ENCODE measurements around the gene GRB10.

The GRB10 gene

DNA sequence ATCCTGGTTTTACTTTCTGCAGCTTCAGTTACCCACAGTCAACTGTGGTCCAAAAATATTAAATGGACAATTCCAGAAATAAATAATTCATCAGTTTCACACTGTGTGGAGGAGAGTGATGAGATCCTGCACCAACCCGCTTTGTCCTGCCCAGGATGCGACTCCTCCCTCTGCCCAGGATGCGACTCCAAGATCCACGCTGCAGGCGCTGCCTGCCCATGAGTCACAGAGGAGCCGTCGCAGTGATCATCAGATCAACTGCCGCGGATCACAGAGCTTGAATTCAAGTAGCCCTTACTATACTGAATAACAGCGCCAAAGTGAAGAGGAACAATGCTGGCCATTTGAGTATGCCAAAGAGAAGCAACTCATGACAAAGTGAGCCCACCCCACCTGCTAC, 61.5 kb downstream of the GRB10 start:
- DNase-seq (ENCODE audit: low read depth in 2 of 2) = no peak

DNA sequence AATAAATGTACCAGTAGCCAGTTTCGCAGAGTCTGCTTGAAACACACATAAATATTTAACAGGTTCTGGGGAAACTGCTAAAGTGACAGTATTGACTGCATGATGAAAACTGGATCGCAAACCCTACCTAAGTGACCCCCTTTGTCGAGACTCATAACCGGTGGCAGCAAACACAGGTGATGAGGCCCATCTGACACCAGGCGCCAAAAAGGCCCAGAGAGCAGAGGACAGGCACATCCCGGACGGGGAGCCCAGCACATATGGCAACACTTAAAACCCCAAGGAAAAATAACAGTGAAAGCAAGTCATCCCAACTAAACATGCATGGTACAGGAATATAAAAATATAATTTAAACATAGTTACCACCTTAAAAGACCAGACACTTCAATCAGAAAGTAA, 62.4 kb downstream of the GRB10 start:
- DNase-seq (ENCODE audit: low read depth in 2 of 2) = no peak

DNA sequence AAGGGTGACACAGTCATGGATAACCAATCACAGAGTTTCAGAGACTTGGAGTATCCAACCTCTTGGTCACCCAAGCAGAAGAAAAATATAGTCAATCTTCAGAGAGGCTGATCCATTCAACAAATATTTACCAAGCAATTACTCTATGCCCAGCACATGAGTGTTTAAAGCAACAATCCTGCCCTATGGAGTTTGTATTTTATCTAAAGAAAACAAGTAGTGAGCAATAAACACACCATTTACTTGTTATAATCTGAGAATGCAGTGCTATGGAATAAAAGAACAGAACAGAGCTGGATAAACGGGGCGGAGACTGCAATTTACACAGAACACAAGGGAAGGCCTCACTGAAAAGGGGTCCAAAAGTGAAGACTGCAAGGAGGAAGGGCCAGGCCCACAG, 63.8 kb downstream of the GRB10 start:
- DNase-seq (ENCODE audit: low read depth in 2 of 2) = no peak

DNA sequence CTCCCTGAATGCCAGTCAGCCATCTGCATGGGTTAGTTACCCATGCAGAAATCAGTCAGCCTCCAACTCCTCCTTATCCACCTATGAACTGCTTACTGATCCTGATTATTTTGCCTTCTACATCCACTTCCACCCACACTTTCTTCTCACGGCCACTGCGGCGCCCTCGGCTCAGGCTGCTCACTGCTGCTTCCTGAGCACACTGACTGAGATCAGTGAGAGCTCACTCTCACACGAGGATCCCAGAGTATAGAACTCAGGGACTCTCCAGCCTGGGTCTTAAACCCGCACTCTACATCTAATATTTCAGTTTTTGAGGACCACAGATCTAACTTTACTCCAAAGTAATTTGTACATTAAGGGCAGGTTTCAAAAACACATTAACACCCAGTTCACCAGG, 64.4 kb downstream of the GRB10 start:
- no peak for DNase-seq (ENCODE audit: low read depth in 2 of 2)

DNA sequence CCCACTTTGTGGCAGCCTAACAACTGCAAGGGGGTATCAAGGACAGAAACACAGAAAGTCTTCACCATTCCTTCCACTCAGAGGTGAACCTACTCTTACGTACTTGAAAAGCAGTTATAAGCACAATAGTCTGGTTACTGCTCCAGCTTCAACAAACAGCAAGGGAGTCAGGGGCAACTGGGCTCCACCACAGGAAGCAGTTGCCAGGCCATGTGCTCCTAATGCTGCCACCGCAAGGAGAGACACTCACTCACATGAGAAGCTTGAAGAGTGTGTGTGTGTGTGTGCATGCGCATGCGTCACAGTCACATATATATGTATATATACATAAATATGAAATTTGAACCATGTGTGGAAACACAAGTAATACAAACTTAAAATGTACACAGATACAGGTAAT, 65.5 kb downstream of the GRB10 start:
- DNase-seq (ENCODE audit: low read depth in 2 of 2) = no peak

DNA sequence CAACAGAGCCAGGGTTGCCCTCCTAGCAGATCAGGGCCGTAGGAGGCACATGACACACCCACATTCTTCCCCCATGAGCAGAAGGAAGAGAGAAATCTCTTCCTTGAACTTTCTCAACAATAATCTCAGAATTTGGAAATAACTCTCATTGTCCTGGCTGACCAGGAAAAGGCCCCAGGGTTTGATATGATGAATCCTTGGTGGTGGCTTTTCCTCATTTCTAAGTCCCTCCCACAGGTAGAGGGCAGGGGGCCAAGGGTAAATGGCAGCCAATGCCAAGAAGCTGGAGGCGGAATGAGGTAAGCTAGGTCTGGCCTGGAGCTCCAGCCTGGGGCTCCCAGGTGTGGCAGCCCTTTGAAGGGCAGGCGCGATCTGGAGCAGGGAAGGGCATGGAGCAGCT, 67.8 kb downstream of the GRB10 start:
- no peak for DNase-seq (ENCODE audit: low read depth in 2 of 2)

DNA sequence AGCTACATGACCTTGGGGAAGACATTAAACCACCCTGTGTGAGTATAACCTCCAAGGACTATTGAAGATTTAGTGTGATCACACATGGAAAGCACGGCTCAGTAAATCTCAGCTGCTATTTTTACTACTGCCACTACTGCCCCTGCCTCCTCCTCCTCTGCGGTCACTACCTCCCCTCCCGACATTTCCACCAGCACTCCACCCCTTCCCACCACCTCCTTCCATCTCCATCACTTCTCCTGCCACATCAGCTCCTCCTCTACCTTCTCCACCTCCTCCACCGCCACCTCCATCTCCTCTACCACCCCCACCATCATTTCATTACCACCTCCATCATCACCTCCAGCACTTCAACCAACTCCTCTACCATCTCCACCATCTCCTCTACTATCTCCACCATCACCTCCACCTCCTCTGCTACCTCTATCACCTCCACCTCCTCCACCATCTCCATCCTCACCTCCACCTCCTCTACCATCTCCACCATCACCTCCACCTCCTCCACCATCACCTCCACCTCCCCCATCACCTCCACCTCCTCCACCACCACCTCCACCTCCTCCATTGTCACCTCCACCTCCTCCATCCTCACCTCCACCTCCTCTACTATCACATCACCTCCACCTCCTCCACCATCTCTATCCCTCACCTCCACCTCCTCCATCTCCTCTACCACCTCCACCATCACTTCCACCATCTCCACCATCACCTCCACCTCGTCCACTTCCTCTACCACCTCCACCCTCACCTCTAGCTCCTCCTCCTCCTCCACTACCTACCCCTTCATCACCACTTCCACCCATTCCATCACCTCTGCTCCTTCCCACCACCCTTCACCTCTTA, 69.4 kb downstream of the GRB10 start:
- DNase-seq (ENCODE audit: low read depth in 2 of 2) = no peak

DNA sequence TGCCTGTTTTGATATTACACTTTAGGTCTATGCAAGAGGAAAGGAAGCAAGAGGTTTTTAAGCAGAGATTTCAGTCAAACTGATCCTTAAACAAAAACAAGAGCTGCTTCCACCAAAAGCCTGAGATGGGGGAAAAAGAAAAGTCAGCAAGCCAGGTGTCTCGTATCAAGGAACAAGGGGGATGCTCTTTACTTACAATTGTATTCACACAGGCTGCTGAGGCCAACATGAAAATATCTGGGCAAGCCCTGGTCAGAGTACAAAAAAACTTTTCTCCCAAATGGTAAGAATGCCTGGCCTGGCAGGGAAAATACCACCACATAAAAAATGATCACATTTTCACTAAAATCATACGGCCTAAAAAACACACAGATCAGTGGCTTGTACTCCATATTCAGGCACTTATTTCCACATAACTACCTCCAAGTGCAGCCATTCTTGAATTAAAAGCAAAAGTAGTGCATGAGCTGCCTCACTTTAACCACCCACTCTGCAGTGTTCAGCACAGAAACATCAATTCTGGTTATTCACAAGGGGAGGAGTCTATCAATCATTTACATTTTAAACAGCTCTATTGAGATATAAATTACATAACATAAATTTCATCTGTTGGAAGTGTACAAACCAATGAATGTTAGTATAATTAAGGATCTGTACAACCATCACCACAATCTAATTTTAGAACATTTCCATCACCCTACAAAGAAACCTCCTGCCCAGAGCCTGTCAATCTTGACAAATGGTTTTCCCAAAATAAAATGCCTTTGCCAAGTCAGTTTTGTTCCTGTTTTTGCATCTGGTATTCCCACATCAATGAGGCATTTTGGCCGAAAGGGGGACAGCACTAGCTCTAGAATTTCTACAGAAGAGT, 70.2 kb downstream of the GRB10 start:
- DNase-seq (ENCODE audit: low read depth in 2 of 2) = no peak

DNA sequence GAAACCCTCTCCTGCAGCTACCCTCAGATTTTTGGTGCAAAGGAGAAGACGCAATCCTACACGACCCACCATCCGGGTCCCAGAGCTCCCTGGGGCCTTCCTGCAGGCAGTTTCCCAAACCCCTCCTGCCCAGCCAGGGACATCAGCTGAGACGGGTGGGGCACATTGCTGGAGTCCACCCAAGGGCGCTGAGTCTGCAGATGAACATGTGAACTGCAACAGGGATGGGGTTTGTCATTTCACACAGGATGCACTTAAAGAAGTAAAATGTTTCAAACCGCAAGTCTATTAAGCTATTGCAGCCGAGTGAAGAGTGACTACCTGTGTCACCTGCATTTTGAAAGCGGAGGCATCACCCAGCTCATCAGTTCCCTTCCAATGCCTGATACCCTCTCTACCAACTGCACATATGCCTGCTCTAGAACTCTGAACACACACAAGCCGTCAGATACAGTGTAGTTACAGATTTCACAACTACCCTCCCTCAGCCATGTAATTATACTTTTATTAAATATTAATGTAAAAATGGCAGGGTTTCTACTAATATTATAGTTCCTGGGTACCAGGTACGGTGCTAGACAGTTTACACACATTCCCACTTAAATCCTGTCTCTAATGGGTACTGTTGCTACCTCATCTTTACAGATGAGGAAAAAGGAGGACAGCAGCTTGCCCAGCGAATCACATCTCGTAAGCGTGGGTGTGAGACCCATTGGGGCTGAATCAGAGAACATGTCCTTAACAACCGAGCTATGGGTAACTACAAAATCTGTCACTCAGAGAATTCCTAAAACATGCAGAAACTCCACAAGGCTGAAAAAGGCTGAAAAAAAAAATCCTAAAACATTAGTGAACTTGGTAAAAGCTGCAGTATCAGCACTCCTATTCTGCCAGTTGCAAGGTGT, 71.2 kb downstream of the GRB10 start:
- no peak for DNase-seq (ENCODE audit: low read depth in 2 of 2)

DNA sequence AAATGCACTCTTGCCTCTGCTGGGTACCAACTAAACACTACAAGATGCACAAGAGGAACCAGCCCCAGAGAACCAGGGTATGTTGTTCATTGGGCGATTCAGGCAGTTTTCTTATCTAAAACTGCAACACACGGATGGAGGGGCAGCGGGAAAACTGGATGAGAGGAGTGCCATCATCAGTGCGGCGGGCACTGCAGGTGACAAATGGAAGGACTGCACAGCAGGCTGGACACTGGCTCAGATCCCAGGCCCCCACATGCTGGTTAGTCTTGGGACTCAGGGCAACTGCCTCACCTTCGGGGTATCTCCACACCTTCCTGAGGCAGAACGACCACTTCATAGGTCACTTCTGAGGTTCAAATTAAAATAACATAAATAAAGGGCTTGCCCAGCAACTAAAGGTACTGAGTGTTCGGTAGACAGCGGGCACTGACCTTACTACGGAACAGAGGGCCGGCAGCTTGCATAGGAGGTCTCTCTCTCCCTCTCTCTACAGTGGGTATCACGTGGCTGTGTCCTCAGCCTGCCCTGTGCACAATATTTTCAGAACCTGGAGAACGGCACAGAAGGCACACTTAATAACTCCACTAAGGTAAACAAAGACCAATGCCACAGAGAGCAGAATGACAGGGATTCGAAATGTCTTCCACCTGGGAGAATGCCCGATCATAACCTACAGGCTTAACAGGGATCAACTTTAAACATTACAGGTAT, 72.1 kb downstream of the GRB10 start:
- DNase-seq (ENCODE audit: low read depth in 2 of 2) = no peak

DNA sequence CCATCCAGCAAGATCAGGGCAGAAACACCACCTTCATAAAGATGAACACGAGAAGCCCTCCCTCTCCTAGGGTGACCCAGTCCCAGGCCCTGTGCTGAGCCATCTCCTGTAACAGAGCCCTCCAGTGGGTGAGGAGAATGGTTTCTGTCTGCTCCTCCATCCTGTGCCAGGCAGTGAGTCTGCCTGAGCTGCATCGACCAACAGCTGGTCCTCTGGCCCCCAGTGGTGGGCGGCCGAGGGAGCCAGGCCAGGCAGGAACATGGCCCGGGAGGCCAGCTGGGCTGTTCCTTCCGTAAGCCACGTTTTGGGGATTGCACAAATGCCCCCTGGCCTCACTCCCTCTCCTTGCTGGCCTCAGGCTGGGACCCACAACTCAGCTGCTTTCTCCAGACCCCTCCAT, 73.5 kb downstream of the GRB10 start:
- DNase-seq (ENCODE audit: low read depth in 2 of 2) = no peak

DNA sequence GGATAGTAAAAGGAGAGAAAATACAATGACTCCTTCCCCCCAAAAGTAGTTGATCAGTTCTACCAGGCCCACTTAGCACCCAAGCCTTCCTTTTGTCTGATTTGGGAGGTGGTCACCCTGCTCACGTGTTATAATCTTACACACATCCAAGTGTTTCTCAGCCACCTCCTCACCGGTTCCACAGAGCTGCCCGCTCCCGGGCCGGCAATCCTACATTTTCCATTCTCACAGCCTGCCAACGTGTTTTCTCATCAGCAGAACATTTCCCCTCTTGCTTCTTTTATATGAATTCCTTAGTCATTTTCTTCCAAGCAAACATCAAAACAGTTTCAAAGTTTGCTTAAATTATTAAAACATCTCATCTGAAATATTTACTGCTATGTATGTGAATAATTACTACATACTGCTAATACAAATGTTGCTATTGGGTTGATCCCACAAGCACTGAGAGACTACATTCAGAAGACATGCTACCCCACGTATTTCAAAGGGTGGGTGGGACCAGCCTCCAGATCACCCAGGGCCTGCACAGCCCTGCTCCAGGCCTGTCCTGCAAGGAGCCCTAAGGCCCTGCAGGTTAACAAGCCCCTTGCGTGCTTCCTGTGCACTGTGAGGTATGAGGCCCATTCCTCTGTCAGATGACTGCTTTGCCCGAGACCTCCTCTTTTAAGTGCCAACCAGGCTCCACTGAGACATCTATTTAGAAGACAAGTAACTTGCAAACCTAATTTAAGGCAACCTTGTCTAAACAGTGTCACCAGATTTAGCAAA, 75.3 kb downstream of the GRB10 start:
- DNase-seq (ENCODE audit: low read depth in 2 of 2) = no peak

DNA sequence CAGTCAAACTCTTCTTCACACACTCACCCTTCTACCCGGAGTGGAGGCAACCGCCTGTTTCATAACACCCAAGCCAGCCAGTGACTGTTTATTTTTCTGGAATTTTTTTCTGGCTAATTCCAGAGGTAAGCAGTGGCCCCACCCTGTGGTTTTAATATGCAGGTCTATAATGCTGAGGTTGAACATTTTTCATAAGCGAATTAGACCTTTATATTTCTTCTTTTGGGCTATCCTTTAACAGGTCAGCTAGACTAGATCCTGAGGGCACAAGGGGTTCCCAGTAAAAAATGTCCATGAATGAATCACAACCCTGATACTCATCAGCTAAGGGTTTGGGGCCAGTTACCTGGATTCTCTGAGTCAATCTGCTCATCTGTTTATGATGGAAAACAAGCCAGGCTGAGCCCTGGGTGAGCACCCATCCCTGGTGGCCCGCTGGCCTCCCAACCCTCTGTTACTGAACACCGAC, 76.2 kb downstream of the GRB10 start:
- DNase-seq (ENCODE audit: low read depth in 2 of 2) = no peak

DNA sequence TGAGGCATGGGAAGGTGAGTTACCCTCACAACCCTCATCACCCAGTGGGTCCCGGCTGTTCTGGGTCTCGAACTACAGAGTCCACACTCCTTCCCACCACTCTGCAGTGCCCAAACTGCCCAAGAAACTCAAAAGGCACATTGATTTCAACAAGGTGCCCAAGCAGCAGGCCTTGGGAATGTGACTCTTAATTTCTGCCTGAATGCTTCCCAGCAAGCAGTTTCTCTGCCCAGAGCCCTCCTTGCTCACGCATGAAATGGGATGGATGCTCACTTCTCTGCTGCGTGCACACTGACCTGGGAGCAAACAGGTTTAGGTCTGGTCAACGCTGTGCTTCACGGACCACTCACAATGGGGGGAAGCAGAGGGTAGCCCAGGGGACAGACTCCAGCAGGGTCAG, 77.9 kb downstream of the GRB10 start:
- DNase-seq (ENCODE audit: low read depth in 2 of 2) = no peak

DNA sequence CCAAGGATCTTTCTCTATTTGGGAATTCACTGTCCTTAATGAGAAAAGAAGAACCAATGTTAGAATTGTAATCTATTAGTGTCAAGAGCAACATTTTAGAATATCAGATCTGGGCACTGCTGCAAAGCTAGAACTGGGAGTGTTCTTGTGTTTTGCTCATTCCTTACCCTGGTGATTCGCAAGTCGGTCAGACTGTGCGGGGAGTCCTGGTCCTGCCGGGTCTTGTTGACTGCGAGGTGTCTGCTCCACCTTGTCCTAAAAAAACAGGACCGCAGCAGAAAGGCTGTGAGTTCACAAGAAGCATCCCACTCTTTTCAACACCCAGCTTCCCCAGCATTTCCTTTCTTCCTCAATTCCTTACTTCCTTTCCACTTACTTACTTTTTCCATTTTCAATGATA, 79.0 kb downstream of the GRB10 start:
- no peak for DNase-seq (ENCODE audit: low read depth in 2 of 2)

DNA sequence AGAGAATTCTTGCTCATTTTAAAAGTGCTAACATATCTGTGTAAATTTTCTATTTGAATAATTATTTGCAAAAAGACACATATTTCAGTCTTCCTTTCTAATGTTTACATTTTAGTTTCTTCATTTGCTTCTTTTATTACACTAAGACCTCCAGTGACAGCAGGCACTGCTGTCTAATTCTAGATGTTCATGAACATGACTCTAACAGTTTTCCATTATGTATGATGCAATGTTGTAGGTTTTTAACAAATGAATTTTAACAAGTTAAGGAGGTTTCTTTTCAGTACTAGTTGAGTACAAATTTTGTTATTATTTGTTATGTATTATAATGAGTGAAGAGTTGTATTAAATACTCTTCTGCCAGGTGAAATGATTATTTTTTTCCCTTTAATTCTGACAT, 83.6 kb downstream of the GRB10 start:
- no peak for DNase-seq (ENCODE audit: low read depth in 2 of 2)

DNA sequence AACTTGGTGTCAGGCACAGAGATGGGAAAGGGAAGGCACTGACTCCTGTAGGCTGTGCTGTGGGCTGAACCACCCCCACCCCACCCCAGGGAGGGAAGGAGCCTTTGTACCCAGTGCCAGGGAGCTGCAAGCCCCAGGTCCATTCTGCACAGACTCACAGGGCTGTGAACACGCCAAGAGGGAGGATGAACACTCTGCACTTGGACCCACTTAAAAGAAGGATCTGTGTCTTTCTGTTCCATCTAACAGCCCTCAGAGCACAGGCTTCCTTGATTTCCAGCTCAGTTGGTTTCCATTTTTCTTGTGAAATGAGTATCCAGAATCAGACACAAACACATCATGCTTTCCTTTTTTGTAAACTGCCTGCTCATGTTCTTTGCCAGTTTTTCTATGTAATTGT, 84.9 kb downstream of the GRB10 start:
- DNase-seq (ENCODE audit: low read depth in 2 of 2) = no peak

DNA sequence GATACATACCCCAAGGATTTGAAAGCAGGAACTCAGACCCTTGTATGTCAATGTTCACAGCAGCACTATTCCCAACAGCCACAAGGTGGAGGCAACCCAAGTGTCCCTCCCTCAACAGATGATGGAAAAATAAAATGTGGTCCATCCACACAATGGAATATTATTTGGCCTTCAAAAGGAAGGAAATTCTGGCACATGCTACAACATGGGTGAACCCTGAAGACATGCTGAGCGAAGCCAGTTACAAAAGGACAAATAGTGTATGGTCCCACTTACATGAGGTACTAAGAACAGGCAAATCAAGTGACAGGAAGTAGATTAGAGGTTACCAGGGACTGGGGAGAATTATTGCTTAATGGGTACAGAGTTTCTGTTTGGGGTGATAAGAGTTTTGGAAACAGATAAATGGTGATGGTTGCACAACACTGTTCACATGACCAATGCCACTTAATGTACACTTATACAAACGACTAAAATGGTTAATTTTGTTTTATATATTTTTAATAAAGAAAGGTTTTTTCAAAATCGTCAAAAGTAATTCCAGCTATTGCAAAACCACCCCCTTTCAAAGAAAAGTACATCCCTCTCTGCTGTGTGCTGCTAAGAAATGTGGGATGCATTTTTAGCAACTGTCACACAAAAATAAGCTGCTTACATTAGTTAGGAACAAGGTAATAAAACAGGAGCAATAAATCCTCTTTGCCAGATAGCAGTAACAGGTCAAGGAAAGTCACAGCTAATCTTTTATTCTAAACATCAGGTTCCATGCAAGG, 85.7 kb downstream of the GRB10 start:
- DNase-seq (ENCODE audit: low read depth in 2 of 2) = no peak

DNA sequence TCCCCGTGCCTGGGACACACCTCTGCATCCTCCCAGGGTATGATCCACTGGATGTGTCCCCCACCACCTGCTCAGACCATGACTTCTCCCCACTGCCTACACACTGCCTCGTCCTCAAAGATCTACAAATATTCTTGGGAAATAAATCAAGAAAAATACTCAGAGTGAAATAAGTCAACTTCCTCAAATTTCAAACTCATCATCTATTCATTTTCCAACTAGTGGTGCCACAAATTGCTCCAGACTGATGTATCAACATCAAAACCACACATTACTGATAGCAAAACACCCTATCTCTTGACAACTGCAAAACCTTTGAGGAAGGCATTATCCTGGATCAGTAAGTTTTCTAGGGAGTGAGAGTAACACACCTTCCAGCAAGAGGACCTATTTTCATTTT, 87.7 kb downstream of the GRB10 start:
- DNase-seq (ENCODE audit: low read depth in 2 of 2) = no peak

All from activated CD8-positive, alpha-beta memory T cell treated with anti-CD3 and anti-CD28 coated beads for 4 hours (primary cell).